Fibroblast of skin of right quadriceps (primary cell): ENCODE measurements around the gene CD96.
"Not testable (repeated sequence)": the region's sequence is repeated elsewhere in the genome, so short reads cannot be mapped to it uniquely, and the experiment has no call there.

Experiments
- DNase-seq: peaks from one replicate; pipeline ENCODE4 v3.0.0-alpha.2; 2013

The CD96 gene

GRCh38 chr3:111541911-111542483 is at the start of gene CD96:
Gene CD96 (plus strand): TSS chr3:111542197. CDS start chr3:111542249, 52 bp downstream.
- DNase-seq = peak; percentile 44

- DNase-seq = no peak
Measured at GRCh38 chr3:111493276-111493675, 48.7 kb upstream of the CD96 start.

- no peak for DNase-seq
Measured at GRCh38 chr3:111496894-111497559, 45.0 kb upstream of the CD96 start.

- DNase-seq = no peak
Measured at GRCh38 chr3:111498022-111498421, 44.0 kb upstream of the CD96 start.

GRCh38 chr3:111506435-111506834 is 35.6 kb upstream of the CD96 start:
- DNase-seq = no peak

- DNase-seq = no peak
Measured at GRCh38 chr3:111509308-111509707, 32.7 kb upstream of the CD96 start.

GRCh38 chr3:111517801-111518200 is 24.2 kb upstream of the CD96 start:
- DNase-seq = no peak

- DNase-seq = no peak
Measured at GRCh38 chr3:111519178-111519855, 22.7 kb upstream of the CD96 start.

- DNase-seq = peak; percentile 68
Measured at GRCh38 chr3:111521891-111522290, 20.1 kb upstream of the CD96 start.

- DNase-seq = not testable (repeated sequence)
Measured at GRCh38 chr3:111524486-111524885, 17.5 kb upstream of the CD96 start.

- DNase-seq = peak; percentile 63
Measured at GRCh38 chr3:111531446-111531845, 10.6 kb upstream of the CD96 start.

- peak; percentile 73 for DNase-seq
Measured at GRCh38 chr3:111534701-111535100, 7.3 kb upstream of the CD96 start.

GRCh38 chr3:111538111-111538510 is 3.9 kb upstream of the CD96 start:
- DNase-seq = no peak

GRCh38 chr3:111538681-111539083 is 3.3 kb upstream of the CD96 start:
- peak; percentile 67 for DNase-seq

- DNase-seq = peak; percentile 55
Measured at GRCh38 chr3:111539351-111540331, 2.4 kb upstream of the CD96 start.

GRCh38 chr3:111541391-111541790 is 606 bp upstream of the CD96 start:
- no peak for DNase-seq

GRCh38 chr3:111542611-111543300 is 759 bp downstream of the CD96 start:
- DNase-seq = no peak

- no peak for DNase-seq
Measured at GRCh38 chr3:111545349-111545748, 3.4 kb downstream of the CD96 start.

- no peak for DNase-seq
Measured at GRCh38 chr3:111547631-111548030, 5.6 kb downstream of the CD96 start.

GRCh38 chr3:111548092-111548491 is 6.1 kb downstream of the CD96 start:
- no peak for DNase-seq

GRCh38 chr3:111548756-111549155 is 6.8 kb downstream of the CD96 start:
- DNase-seq = no peak

- not testable (repeated sequence) for DNase-seq
Measured at GRCh38 chr3:111561902-111562301, 19.9 kb downstream of the CD96 start.
